Kidney (tissue), 14 donors: ENCODE data around the gene NID1. TPM values are rescaled to one million over a fixed set of nuclear protein-coding genes. Genes with fewer than 3 reads are reported as not detected.
"Not testable (repeated sequence)": the region's sequence is repeated elsewhere in the genome, so short reads cannot be mapped to it uniquely, and the experiment has no call there.

ENCODE experiments used
- DNase-seq, 5 donors: peaks; one replicate each; pipeline ENCODE4 v3.0.0-alpha.2; 2013 to 2020
- FAIRE-seq: peaks from 2 replicates; lab custom pipeline; 2012; peaks lifted over from hg19 to GRCh38; lab: Jason Lieb, UNC
- H3K27ac ChIP-seq, 2 donors: one replicate each; pipeline ENCODE4 v1.7.0; 2013; ENCODE audit warnings: low read depth in 2 of 2, low read length in 2 of 2, inconsistent platforms in 1 of 2
- H3K27me3 ChIP-seq: one replicate; pipeline ENCODE4 v1.7.1; 2013; ENCODE audit warnings: low read length, inconsistent platforms; ENCODE audit not compliant: control insufficient read depth, insufficient read depth
- H3K36me3 ChIP-seq, 3 donors: one replicate each; pipeline versions ENCODE4 v1.7.0 to v1.7.1; 2013; ENCODE audit warnings: low read length in 3 of 3, control low read depth in 1 of 3, inconsistent platforms in 1 of 3; ENCODE audit not compliant: insufficient read depth in 3 of 3, control insufficient read depth in 2 of 3
- H3K4me1 ChIP-seq, 3 donors: one replicate each; pipeline versions ENCODE4 v1.7.0 to v1.7.1; 2013; ENCODE audit warnings: low read length in 3 of 3, inconsistent platforms in 1 of 3, low read depth in 1 of 3; ENCODE audit not compliant: control insufficient read depth in 2 of 3, insufficient read depth in 2 of 3
- H3K4me3 ChIP-seq, 3 donors: one replicate each; pipeline versions ENCODE4 v1.7.0 to v1.8.1; 2013; ENCODE audit warnings: low read length in 3 of 3, control low read depth in 1 of 3, inconsistent platforms in 1 of 3
- H3K9ac ChIP-seq, 3 donors: one replicate each; pipeline versions ENCODE4 v1.7.0 to v1.7.1; 2013; ENCODE audit warnings: low read length in 3 of 3, control low read depth in 1 of 3, inconsistent platforms in 1 of 3
- H3K9me3 ChIP-seq, 3 donors: one replicate each; pipeline versions ENCODE4 v1.7.0 to v1.7.1; 2013; ENCODE audit warnings: low read length in 3 of 3, control low read depth in 1 of 3, inconsistent platforms in 1 of 3; ENCODE audit not compliant: control insufficient read depth in 2 of 3, insufficient read depth in 1 of 3
- intact Hi-C: fragments of 100-400 bp; cut with DNase I; formaldehyde crosslinking; loops from one replicate; pipeline ENCODE4 v1.11.1; 2022
- polyA plus RNA-seq: library from polyadenylated mRNA; stranded (reverse); fragments of 350-450 nt; fragmentation: Illumina TruSeq; extraction: RNeasy Lipid Tissue Mini Kit (QIAGEN cat#74804); gene quantifications from one replicate; pipeline ENCODE4 v1.2.3, GENCODE V29; 2014; ENCODE audit warnings: low read depth, low replicate concordance; ENCODE audit not compliant: insufficient read depth
- total RNA-seq: library from RNA; stranded (reverse); fragmentation: NEBNext Ultra II Directional; extraction: Animal tissue kit (Norgen Biotek cat#: 25700); gene quantifications from one replicate; pipeline ENCODE4 v1.2.1, GENCODE V29; 2021
- TF ChIP-seq, protein P1 (sequence below): IDR thresholded peaks from 3 replicates; pipeline ENCODE4 v1.5.1; 2012; ENCODE audit warnings: mild to moderate bottlenecking, moderate library complexity, borderline replicate concordance; ENCODE audit not compliant: insufficient read depth; ENCODE audit errors: extremely low read depth
- donor health status: control.
- donor health status: control.
- donor health status: control.
- donor health status: control.
- donor health status: control.
- donor health status: DM: yes; HTN: yes; CAD: no.
- donor health status: Normal renal cell carcinoma (clear cell type).

Gene NID1
- total and polyA plus RNA-seq, 2 donors from 2014 or later = 7.4 to 70.1 TPM

DNA sequence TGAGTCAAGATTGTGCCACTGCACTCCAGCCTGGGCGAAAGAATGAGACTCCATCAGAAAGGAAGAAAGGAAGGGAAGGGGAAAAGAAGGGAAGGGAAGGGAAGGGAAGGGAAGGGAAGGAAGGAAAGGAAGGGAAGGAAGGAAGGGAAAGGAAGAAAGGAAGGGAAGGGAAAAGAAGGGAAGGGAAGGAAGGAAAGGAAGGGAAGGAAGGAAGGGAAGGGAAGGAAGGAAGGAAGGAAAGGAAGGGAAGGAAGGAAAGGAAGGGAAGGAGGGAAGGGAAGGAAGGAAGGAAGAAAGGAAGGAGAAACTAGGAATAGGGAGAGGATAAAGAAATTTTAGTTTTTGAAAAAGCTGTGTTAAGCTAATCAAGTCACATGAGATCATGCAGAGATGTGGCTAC lies 33.4 kb upstream of the NID1 start:
- DNase-seq (no peak), FAIRE-seq (no peak)
- Histone ChIP-seq H3K36me3 (no peaks in the 10 kb centered on the region), H3K4me1 (no peaks in the 10 kb centered on the region), H3K27ac (no peak overlapping the region), H3K9ac (no peak overlapping the region), H3K27me3 (no peaks in the 10 kb centered on the region), H3K4me3 (no peak overlapping the region), H3K9me3 (no peaks in the 10 kb centered on the region)
- intact Hi-C loops = no loop called here
- TF ChIP-seq, protein P1, sequence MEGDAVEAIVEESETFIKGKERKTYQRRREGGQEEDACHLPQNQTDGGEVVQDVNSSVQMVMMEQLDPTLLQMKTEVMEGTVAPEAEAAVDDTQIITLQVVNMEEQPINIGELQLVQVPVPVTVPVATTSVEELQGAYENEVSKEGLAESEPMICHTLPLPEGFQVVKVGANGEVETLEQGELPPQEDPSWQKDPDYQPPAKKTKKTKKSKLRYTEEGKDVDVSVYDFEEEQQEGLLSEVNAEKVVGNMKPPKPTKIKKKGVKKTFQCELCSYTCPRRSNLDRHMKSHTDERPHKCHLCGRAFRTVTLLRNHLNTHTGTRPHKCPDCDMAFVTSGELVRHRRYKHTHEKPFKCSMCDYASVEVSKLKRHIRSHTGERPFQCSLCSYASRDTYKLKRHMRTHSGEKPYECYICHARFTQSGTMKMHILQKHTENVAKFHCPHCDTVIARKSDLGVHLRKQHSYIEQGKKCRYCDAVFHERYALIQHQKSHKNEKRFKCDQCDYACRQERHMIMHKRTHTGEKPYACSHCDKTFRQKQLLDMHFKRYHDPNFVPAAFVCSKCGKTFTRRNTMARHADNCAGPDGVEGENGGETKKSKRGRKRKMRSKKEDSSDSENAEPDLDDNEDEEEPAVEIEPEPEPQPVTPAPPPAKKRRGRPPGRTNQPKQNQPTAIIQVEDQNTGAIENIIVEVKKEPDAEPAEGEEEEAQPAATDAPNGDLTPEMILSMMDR = no peak

DNA sequence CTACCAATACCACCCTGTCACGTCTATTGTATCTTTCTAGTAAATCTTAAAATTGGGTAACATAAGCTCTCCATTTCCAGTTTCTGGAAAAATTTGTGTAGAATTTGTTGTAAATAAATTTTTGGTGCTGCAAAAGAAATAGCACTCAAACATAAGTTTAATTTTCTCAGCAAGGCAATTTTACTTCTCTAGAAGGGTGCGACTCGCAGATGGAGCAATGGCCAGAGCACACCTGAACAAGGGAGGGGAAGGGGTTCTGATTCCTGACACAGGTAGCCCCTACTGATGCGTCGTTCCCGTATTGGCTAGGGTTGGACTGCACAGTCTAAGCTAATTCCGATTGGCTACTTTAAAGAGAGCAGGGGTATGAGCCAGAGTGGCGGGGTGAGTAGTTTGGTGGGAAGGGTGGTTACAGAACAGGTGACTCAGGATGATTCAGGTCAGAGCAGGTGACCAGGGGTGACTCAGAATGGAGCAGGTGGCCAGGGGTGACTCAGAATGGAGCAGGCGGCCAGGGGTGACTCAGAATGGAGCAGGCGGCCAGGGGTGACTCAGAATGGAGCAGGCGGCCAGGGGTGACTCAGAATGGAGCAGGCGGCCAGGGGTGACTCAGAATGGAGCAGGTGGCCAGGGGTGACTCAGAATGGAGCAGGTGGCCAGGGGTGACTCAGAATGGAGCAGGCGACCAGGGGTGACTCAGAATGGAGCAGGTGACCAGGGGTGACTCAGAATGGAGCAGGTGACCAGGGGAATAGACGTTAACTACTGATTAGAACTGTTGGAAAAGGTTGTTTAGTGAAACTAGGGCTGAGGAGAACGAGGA lies 32.0 kb upstream of the NID1 start:
- FAIRE-seq (peak; percentile 96), DNase-seq (peak in 4 of 5 donors; percentile 32 to 95 (median 63))
- H3K4me1 ChIP-seq, H3K36me3 ChIP-seq, H3K27me3 ChIP-seq, H3K4me3 ChIP-seq, H3K9me3 ChIP-seq, intact Hi-C loops, H3K9ac ChIP-seq: not testable (repeated sequence)
- peak overlapping the region; percentile 9 to 48 for H3K27ac ChIP-seq

DNA sequence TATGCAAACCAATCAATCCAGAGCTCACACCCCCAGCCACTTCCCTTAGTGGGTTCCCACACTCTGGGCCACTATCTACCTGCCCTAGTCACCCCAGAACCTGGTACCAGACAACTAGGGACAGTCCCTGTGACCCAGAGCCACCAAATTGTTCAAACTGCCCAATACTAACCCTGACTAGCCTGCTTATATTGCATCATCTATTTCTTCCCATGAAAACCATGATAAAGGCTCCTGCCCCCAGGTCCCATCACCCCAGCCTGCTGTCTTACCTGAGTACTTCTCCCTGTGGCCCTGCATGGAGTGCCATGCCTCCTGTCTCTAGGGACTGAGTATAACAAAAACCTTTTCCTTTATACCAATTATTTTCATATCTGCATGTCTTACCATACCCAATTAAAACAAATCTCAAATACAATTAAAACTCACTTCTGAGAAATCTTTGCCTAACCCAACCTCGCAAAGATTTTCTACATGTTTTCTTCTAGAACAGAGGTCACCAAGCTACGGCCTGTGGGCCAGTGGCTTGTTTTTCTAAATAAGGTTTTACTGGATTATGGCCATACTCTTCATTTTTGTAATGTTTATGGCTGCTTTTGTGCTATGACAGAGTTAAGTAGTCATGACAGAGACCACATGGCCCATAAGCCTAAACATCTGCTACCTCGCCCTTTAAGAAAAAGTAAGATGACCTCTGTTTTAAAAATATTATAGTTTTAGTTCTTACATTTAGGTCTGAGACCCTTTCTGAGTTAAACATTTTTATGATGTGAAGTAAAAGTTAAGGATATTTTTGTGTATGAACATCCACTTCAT lies 31.0 kb upstream of the NID1 start:
- TF ChIP-seq, protein P1 = no peak
- no peaks in the 10 kb centered on the region for H3K9me3 ChIP-seq
- no peak overlapping the region for H3K27ac ChIP-seq
- DNase-seq (peak in 1 of 5 donors; percentile 14), FAIRE-seq (no peak)
- intact Hi-C loops = no loop called here
- no peak overlapping the region for H3K4me3 ChIP-seq
- no peaks in the 10 kb centered on the region for H3K4me1 ChIP-seq
- no peak overlapping the region for H3K9ac ChIP-seq
- H3K36me3 ChIP-seq = no peaks in the 10 kb centered on the region
- no peaks in the 10 kb centered on the region for H3K27me3 ChIP-seq

DNA sequence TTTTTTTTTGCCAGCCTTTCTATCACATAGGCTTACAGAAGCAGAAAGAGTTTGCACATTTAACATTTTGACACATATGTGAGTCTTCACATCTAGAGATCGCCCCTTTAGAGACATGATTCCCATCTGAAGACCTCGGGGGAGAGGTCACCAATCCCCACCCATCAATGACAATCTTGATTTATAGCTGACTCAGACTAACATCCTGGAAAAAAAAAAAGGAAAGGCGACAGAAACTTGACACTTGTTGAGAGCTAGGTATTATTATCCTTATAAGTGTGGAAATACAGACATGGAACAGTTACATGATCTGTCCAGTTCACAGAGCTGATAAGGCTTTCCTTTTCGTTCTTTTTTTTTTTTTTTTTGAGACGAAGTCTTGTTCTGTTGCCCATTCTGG lies 28.0 kb upstream of the NID1 start:
- H3K27me3 ChIP-seq = no peaks in the 10 kb centered on the region
- H3K9ac ChIP-seq = no peak overlapping the region
- H3K9me3 ChIP-seq = no peaks in the 10 kb centered on the region
- TF ChIP-seq, protein P1 = no peak
- no peaks in the 10 kb centered on the region for H3K36me3 ChIP-seq
- H3K4me3 ChIP-seq = no peak overlapping the region
- no peaks in the 10 kb centered on the region for H3K4me1 ChIP-seq
- DNase-seq (no peak), FAIRE-seq (no peak)
- intact Hi-C loops = no loop called here
- no peak overlapping the region for H3K27ac ChIP-seq
